Hepatocyte (in vitro differentiated cells): ENCODE results near the gene SAA4. TPM values are rescaled to one million over a fixed set of nuclear protein-coding genes. Genes with fewer than 3 reads are reported as not detected.

ENCODE experiments used
- DNase-seq: peaks from one replicate; pipeline ENCODE4 v3.0.0-alpha.2; 2016; ENCODE audit warnings: low spot score
- H2AFZ ChIP-seq: fragments of 200-600 bp; sonication (generic); 2 replicates; pipeline ENCODE4 v1.6.0; 2016; ENCODE audit warnings: antibody characterized with exemption, mild to moderate bottlenecking
- H3K27ac ChIP-seq: fragments of 200-600 bp; sonication (generic); 2 replicates; pipeline ENCODE4 v1.5.1; 2016; ENCODE audit warnings: mild to moderate bottlenecking
- H3K27me3 ChIP-seq: fragments of 200-600 bp; sonication (generic); 2 replicates; pipeline ENCODE4 v1.6.1; 2016
- H3K36me3 ChIP-seq: fragments of 200-600 bp; sonication (generic); replicated peaks from 2 replicates; pipeline ENCODE4 v1.5.1; 2016; ENCODE audit warnings: low read depth; ENCODE audit not compliant: insufficient read depth
- H3K4me1 ChIP-seq: fragments of 200-600 bp; sonication (generic); 2 replicates; pipeline ENCODE4 v1.5.1; 2016; ENCODE audit warnings: mild to moderate bottlenecking, moderate library complexity; ENCODE audit not compliant: insufficient read depth
- H3K4me2 ChIP-seq: fragments of 200-600 bp; sonication (generic); 2 replicates; pipeline ENCODE4 v1.6.0; 2016
- H3K4me3 ChIP-seq: fragments of 200-600 bp; sonication (generic); 2 replicates; pipeline ENCODE4 v1.5.1; 2016; ENCODE audit warnings: mild to moderate bottlenecking
- H3K79me2 ChIP-seq: fragments of 200-600 bp; sonication (generic); 2 replicates; pipeline ENCODE4 v1.6.0; 2017; ENCODE audit warnings: mild to moderate bottlenecking
- H3K9me2 ChIP-seq: fragments of 200-600 bp; sonication (generic); replicated peaks from 2 replicates; pipeline ENCODE4 v1.6.0; 2017; ENCODE audit warnings: mild to moderate bottlenecking; ENCODE audit not compliant: insufficient read depth
- H3K9me3 ChIP-seq: fragments of 200-600 bp; sonication (generic); 2 replicates; pipeline ENCODE4 v1.5.1; 2016; ENCODE audit warnings: low read depth, mild to moderate bottlenecking
- H4K20me1 ChIP-seq: fragments of 200-600 bp; sonication (generic); 2 replicates; pipeline ENCODE4 v1.6.0; 2016; ENCODE audit warnings: mild to moderate bottlenecking; ENCODE audit not compliant: insufficient read depth, poor library complexity, severe bottlenecking
- CTCF ChIP-seq: fragments of 200-600 bp; sonication (generic); IDR thresholded peaks from 2 replicates; pipeline ENCODE4 v1.5.1; 2016; ENCODE audit warnings: antibody characterized with exemption, mild to moderate bottlenecking; ENCODE audit not compliant: poor library complexity
- EZH2 ChIP-seq: fragments of 200-600 bp; sonication (generic); IDR thresholded peaks from 2 replicates; pipeline ENCODE4 v1.6.1; 2016; ENCODE audit warnings: antibody characterized with exemption, mild to moderate bottlenecking, borderline replicate concordance
- EZH2phosphoT487 ChIP-seq: fragments of 200-600 bp; sonication (generic); IDR thresholded peaks from one replicate; pipeline ENCODE4 v1.6.1; 2018; ENCODE audit warnings: antibody characterized with exemption, mild to moderate bottlenecking, low read depth, moderate library complexity; ENCODE audit not compliant: unreplicated experiment, severe bottlenecking
- WGBS: methylation state at CpG from one replicate; pipeline ENCODE4 v1.1.6; 2016; ENCODE audit warnings: low lambda C conversion rate; ENCODE audit errors: missing lambda C conversion rate; 5-methylcytosine and 5-hydroxymethylcytosine counted together
- polyA plus RNA-seq: library from polyadenylated mRNA; unstranded; fragments of >200 nt; fragmentation: Nextera tagmentation; extraction: Ambion mirVana; gene quantifications from 2 replicates; pipeline ENCODE4 v1.2.1, GENCODE V29; 2016
- small RNA-seq: library from RNA; depleted of rRNA; stranded (forward); fragments of <200 nt; gene quantifications from one replicate; pipeline ENCODE3, GENCODE V24; 2014
- total RNA-seq: library from RNA; depleted of rRNA; stranded (reverse); fragments of >200 nt; gene quantifications from 2 replicates; pipeline ENCODE4 v1.2.3, GENCODE V29; 2014

The SAA4 gene
- total and polyA plus RNA-seq, 2 experiments from 2014 or later, result 73.8 to 101 TPM

- TF ChIP-seq EZH2phosphoT487 (no peak), CTCF (no peak), EZH2 (no peak)
- Histone ChIP-seq H3K4me2 (no peak overlapping the region), H2AFZ (no peak overlapping the region), H3K27ac (no peak overlapping the region), H4K20me1 (no peaks in the 10 kb centered on the region), H3K79me2 (no peaks in the 10 kb centered on the region), H3K36me3 (no peaks in the 10 kb centered on the region), H3K4me3 (no peak overlapping the region), H3K9me2 (no peaks in the 10 kb centered on the region), H3K27me3 (peaks cover 28% of the 10 kb centered on the region), H3K9me3 (no peaks in the 10 kb centered on the region), H3K4me1 (no peaks in the 10 kb centered on the region)
- 97% methylated on average over 24 of the region's 24 CpGs for WGBS
- no peak for DNase-seq
Measured at GRCh38 chr11:18188796-18189195, 47.8 kb downstream of the SAA4 start.

Small RNA genes lying within 50 kb of the gene (small RNA-seq; reads per million reads assigned to genes)
- gene RNA5SP333, result not detected
- gene RNA5SP334, result not detected

Other genes with a start within 250 kb of the SAA4 start
- 24.8 and 28.7 TPM in 2 replicates for gene SERGEF, start 223.8 kb downstream of the SAA4 start, total RNA-seq
- 21.7 and 26.0 TPM in 2 replicates for gene SERGEF, start 223.8 kb downstream of the SAA4 start, polyA plus RNA-seq
- gene TPH1, start 190.5 kb downstream of the SAA4 start, total RNA-seq, result 0.32 and 0.37 TPM in 2 replicates
- gene TPH1, start 190.5 kb downstream of the SAA4 start, polyA plus RNA-seq, result not detected in 2 replicates
- gene SAAL1, start 130.7 kb downstream of the SAA4 start, total RNA-seq, result 11.7 and 13.0 TPM in 2 replicates
- gene SAAL1, start 130.7 kb downstream of the SAA4 start, polyA plus RNA-seq, result 15.2 and 17.8 TPM in 2 replicates
- not detected in 2 replicates for gene MRGPRX3, start 104.2 kb downstream of the SAA4 start, total RNA-seq
- not detected in 2 replicates for gene MRGPRX3, start 104.2 kb downstream of the SAA4 start, polyA plus RNA-seq
- not detected in 2 replicates for gene MRGPRX4, start 64.0 kb downstream of the SAA4 start, total RNA-seq
- gene MRGPRX4, start 64.0 kb downstream of the SAA4 start, polyA plus RNA-seq, result not detected in 2 replicates
- 20.1 and 27.4 TPM in 2 replicates for gene SAA2, start 11.9 kb upstream of the SAA4 start, total RNA-seq
- 111 and 170 TPM in 2 replicates for gene SAA2, start 11.9 kb upstream of the SAA4 start, polyA plus RNA-seq
- 153 and 175 TPM in 2 replicates for gene SAA1, start 29.5 kb upstream of the SAA4 start, total RNA-seq
- gene SAA1, start 29.5 kb upstream of the SAA4 start, polyA plus RNA-seq, result 2,093 and 2,553 TPM in 2 replicates
- 18.0 and 24.7 TPM in 2 replicates for gene HPS5, start 85.3 kb upstream of the SAA4 start, total RNA-seq
- 9.3 and 10.3 TPM in 2 replicates for gene HPS5, start 85.3 kb upstream of the SAA4 start, polyA plus RNA-seq
- gene GTF2H1, start 85.8 kb upstream of the SAA4 start, total RNA-seq, result 66.2 and 68.2 TPM in 2 replicates
- gene GTF2H1, start 85.8 kb upstream of the SAA4 start, polyA plus RNA-seq, result 25.3 and 33.8 TPM in 2 replicates
- 380 and 421 TPM in 2 replicates for gene LDHA, start 157.8 kb upstream of the SAA4 start, total RNA-seq
- gene LDHA, start 157.8 kb upstream of the SAA4 start, polyA plus RNA-seq, result 727 and 746 TPM in 2 replicates
- 0.57 and 2.6 TPM in 2 replicates for gene LDHC, start 175.5 kb upstream of the SAA4 start, total RNA-seq
- 1.7 and 2.9 TPM in 2 replicates for gene LDHC, start 175.5 kb upstream of the SAA4 start, polyA plus RNA-seq
- gene LDHAL6A, start 219.1 kb upstream of the SAA4 start, total RNA-seq, result not detected in 2 replicates
- 0.06 TPM in 1 of 2 replicates, not detected in the other for gene LDHAL6A, start 219.1 kb upstream of the SAA4 start, polyA plus RNA-seq